Measurements from ENCODE around the gene TMEM41A. TPM values are rescaled to one million over a fixed set of nuclear protein-coding genes. Genes with fewer than 3 reads are reported as not detected.

TMEM41A gene
- 23.5 and 24.7 TPM in 2 replicates for total RNA-seq

GRCh38 chr3:185498503-185499396 is at the start of gene TMEM41A:
TSS of gene TMEM41A (minus strand) at chr3:185499035. CDS start at chr3:185498961, 74 bp downstream.
- Mint-ChIP-seq H3K4me1 (ENCODE audit: low read depth) (peaks cover 12% of the 10 kb centered on the region), H3K27me3 (ENCODE audit: low read depth) (peaks cover 5% of the 10 kb centered on the region), H3K27ac (peak within 1 kb of the TSS; percentile 91), H3K9me3 (no peaks in the 10 kb centered on the region), H3K36me3 (ENCODE audit: low read depth) (peaks cover 21% of the 10 kb centered on the region), H3K4me3 (ENCODE audit: low read depth) (peak within 1 kb of the TSS; percentile 91)
- peak; percentile 87 for DNase-seq (ENCODE audit: low spot score)
- intact Hi-C loops (cut with micrococcal nuclease) = loop anchor here (1.0 to 10.0 kb wide), 3 partner anchors 56 to 216 kb away; partner anchors contain the start of genes LIPH and SENP2

- Mint-ChIP-seq H3K27ac (no peak overlapping the region), H3K4me1 (ENCODE audit: low read depth) (peaks cover 9% of the 10 kb centered on the region), H3K36me3 (ENCODE audit: low read depth) (no peaks in the 10 kb centered on the region), H3K9me3 (peaks cover 3% of the 10 kb centered on the region), H3K4me3 (ENCODE audit: low read depth) (no peak overlapping the region), H3K27me3 (ENCODE audit: low read depth) (peaks cover 4% of the 10 kb centered on the region)
- no peak for DNase-seq (ENCODE audit: low spot score)
- intact Hi-C loops (cut with micrococcal nuclease) = no loop called here
These were observed 41.9 kb upstream of the TMEM41A start for GRCh38 chr3:185540695-185541094.

GRCh38 chr3:185539934-185540333 is 41.1 kb upstream of the TMEM41A start:
- Mint-ChIP-seq H3K36me3 (ENCODE audit: low read depth) (no peaks in the 10 kb centered on the region), H3K4me1 (ENCODE audit: low read depth) (peaks cover 9% of the 10 kb centered on the region), H3K27me3 (ENCODE audit: low read depth) (peaks cover 4% of the 10 kb centered on the region), H3K4me3 (ENCODE audit: low read depth) (no peak overlapping the region), H3K9me3 (peaks cover 3% of the 10 kb centered on the region), H3K27ac (no peak overlapping the region)
- intact Hi-C loops (cut with micrococcal nuclease) = no loop called here
- no peak for DNase-seq (ENCODE audit: low spot score)

GRCh38 chr3:185537369-185537970 is 38.6 kb upstream of the TMEM41A start:
- Mint-ChIP-seq H3K27ac (peak overlapping the region; percentile 60), H3K4me3 (ENCODE audit: low read depth) (peak overlapping the region; percentile 11), H3K9me3 (peaks cover 3% of the 10 kb centered on the region), H3K36me3 (ENCODE audit: low read depth) (no peaks in the 10 kb centered on the region), H3K27me3 (ENCODE audit: low read depth) (peaks cover 4% of the 10 kb centered on the region), H3K4me1 (ENCODE audit: low read depth) (peaks cover 9% of the 10 kb centered on the region)
- intact Hi-C loops (cut with micrococcal nuclease) = no loop called here
- DNase-seq (ENCODE audit: low spot score) = peak; percentile 24

- Mint-ChIP-seq H3K27ac (no peak overlapping the region), H3K36me3 (ENCODE audit: low read depth) (no peaks in the 10 kb centered on the region), H3K4me1 (ENCODE audit: low read depth) (peaks cover 9% of the 10 kb centered on the region), H3K9me3 (peaks cover 3% of the 10 kb centered on the region), H3K27me3 (ENCODE audit: low read depth) (no peaks in the 10 kb centered on the region), H3K4me3 (ENCODE audit: low read depth) (no peak overlapping the region)
- intact Hi-C loops (cut with micrococcal nuclease) = no loop called here
- no peak for DNase-seq (ENCODE audit: low spot score)
These were observed 35.7 kb upstream of the TMEM41A start for GRCh38 chr3:185534511-185534910.

GRCh38 chr3:185532901-185533300 is 34.1 kb upstream of the TMEM41A start:
- intact Hi-C loops (cut with micrococcal nuclease) = no loop called here
- H3K27me3 Mint-ChIP-seq (ENCODE audit: low read depth) = no peaks in the 10 kb centered on the region
- H3K4me1 Mint-ChIP-seq (ENCODE audit: low read depth) = peaks cover 8% of the 10 kb centered on the region
- DNase-seq (ENCODE audit: low spot score) = no peak
- no peaks in the 10 kb centered on the region for H3K36me3 Mint-ChIP-seq (ENCODE audit: low read depth)
- H3K4me3 Mint-ChIP-seq (ENCODE audit: low read depth) = no peak overlapping the region
- H3K27ac Mint-ChIP-seq = no peak overlapping the region
- H3K9me3 Mint-ChIP-seq = peaks cover 3% of the 10 kb centered on the region

GRCh38 chr3:185530856-185531255 is 32.0 kb upstream of the TMEM41A start:
- no peak for DNase-seq (ENCODE audit: low spot score)
- H3K9me3 Mint-ChIP-seq = no peaks in the 10 kb centered on the region
- intact Hi-C loops (cut with micrococcal nuclease) = no loop called here
- no peak overlapping the region for H3K4me3 Mint-ChIP-seq (ENCODE audit: low read depth)
- H3K27ac Mint-ChIP-seq = no peak overlapping the region
- no peaks in the 10 kb centered on the region for H3K4me1 Mint-ChIP-seq (ENCODE audit: low read depth)
- H3K27me3 Mint-ChIP-seq (ENCODE audit: low read depth) = no peaks in the 10 kb centered on the region
- H3K36me3 Mint-ChIP-seq (ENCODE audit: low read depth) = no peaks in the 10 kb centered on the region

GRCh38 chr3:185528532-185528931 is 29.7 kb upstream of the TMEM41A start:
- Mint-ChIP-seq H3K4me1 (ENCODE audit: low read depth) (no peaks in the 10 kb centered on the region), H3K4me3 (ENCODE audit: low read depth) (no peak overlapping the region), H3K27me3 (ENCODE audit: low read depth) (peaks cover 2% of the 10 kb centered on the region), H3K9me3 (no peaks in the 10 kb centered on the region), H3K36me3 (ENCODE audit: low read depth) (no peaks in the 10 kb centered on the region), H3K27ac (no peak overlapping the region)
- no peak for DNase-seq (ENCODE audit: low spot score)
- intact Hi-C loops (cut with micrococcal nuclease) = no loop called here

GRCh38 chr3:185527364-185527763 is 28.5 kb upstream of the TMEM41A start:
- no peaks in the 10 kb centered on the region for H3K9me3 Mint-ChIP-seq
- H3K4me3 Mint-ChIP-seq (ENCODE audit: low read depth) = no peak overlapping the region
- intact Hi-C loops (cut with micrococcal nuclease) = no loop called here
- peaks cover 3% of the 10 kb centered on the region for H3K27me3 Mint-ChIP-seq (ENCODE audit: low read depth)
- no peak overlapping the region for H3K27ac Mint-ChIP-seq
- H3K4me1 Mint-ChIP-seq (ENCODE audit: low read depth) = no peaks in the 10 kb centered on the region
- no peaks in the 10 kb centered on the region for H3K36me3 Mint-ChIP-seq (ENCODE audit: low read depth)
- DNase-seq (ENCODE audit: low spot score) = no peak

GRCh38 chr3:185526349-185526951 is 27.6 kb upstream of the TMEM41A start:
- no peaks in the 10 kb centered on the region for H3K36me3 Mint-ChIP-seq (ENCODE audit: low read depth)
- no peak overlapping the region for H3K4me3 Mint-ChIP-seq (ENCODE audit: low read depth)

GRCh38 chr3:185521349-185522138 is 22.7 kb upstream of the TMEM41A start:
- H3K27ac Mint-ChIP-seq = no peak overlapping the region
- no peaks in the 10 kb centered on the region for H3K36me3 Mint-ChIP-seq (ENCODE audit: low read depth)
- H3K4me3 Mint-ChIP-seq (ENCODE audit: low read depth) = no peak overlapping the region
- H3K4me1 Mint-ChIP-seq (ENCODE audit: low read depth) = no peaks in the 10 kb centered on the region
- H3K27me3 Mint-ChIP-seq (ENCODE audit: low read depth) = peaks cover 9% of the 10 kb centered on the region
- no peak for DNase-seq (ENCODE audit: low spot score)
- H3K9me3 Mint-ChIP-seq = no peaks in the 10 kb centered on the region
- intact Hi-C loops (cut with micrococcal nuclease) = no loop called here

More at GRCh38 chr3:185526349-185526951, 27.6 kb upstream of the TMEM41A start:
- intact Hi-C loops (cut with micrococcal nuclease) = no loop called here
- Mint-ChIP-seq H3K27ac (no peak overlapping the region), H3K4me1 (ENCODE audit: low read depth) (no peaks in the 10 kb centered on the region), H3K9me3 (no peaks in the 10 kb centered on the region), H3K27me3 (ENCODE audit: low read depth) (peaks cover 7% of the 10 kb centered on the region)
- no peak for DNase-seq (ENCODE audit: low spot score)

GRCh38 chr3:185519021-185519420 is 20.2 kb upstream of the TMEM41A start:
- H3K27me3 Mint-ChIP-seq (ENCODE audit: low read depth) = peaks cover 8% of the 10 kb centered on the region
- H3K4me3 Mint-ChIP-seq (ENCODE audit: low read depth) = no peak overlapping the region
- no peaks in the 10 kb centered on the region for H3K4me1 Mint-ChIP-seq (ENCODE audit: low read depth)

More at GRCh38 chr3:185519021-185519420, 20.2 kb upstream of the TMEM41A start:
- Mint-ChIP-seq H3K9me3 (no peaks in the 10 kb centered on the region), H3K27ac (no peak overlapping the region), H3K36me3 (ENCODE audit: low read depth) (no peaks in the 10 kb centered on the region)
- no peak for DNase-seq (ENCODE audit: low spot score)
- intact Hi-C loops (cut with micrococcal nuclease) = no loop called here

Measured in activated T-helper 2 cell treated with anti-CD3 and anti-CD28 coated beads, Interferon-gamma antibody, Interleukin-2, Interleukin-4, amounts not matched to agents 10 μg/mL and 5 μg/mL and 100 μg/mL, durations not matched to agents 14 hours and 24 hours and 36 hours (primary cell).